ENCODE data around the gene ZNF354B.
"Not testable (repeated sequence)": the region's sequence is repeated elsewhere in the genome, so short reads cannot be mapped to it uniquely, and the experiment has no call there.

The ZNF354B gene

GRCh38 chr5:178840399-178840798, 19.4 kb upstream of the ZNF354B start:
- not testable (repeated sequence) for H2BK12ac ChIP-seq (ENCODE audit: low read length); H3K4me1 ChIP-seq (ENCODE audit: control insufficient read depth in 2 of 2, insufficient read depth in 1 of 2, low read depth in 1 of 2, low read length in 2 of 2); H3K9ac ChIP-seq (ENCODE audit: low read depth, low read length, poor library complexity); DNase-seq (ENCODE audit: low spot score); H3K4me3 ChIP-seq (ENCODE audit: low read length in 2 of 2); H2BK15ac ChIP-seq (ENCODE audit: low read length); H3K23ac ChIP-seq (ENCODE audit: low read depth, low read length, poor library complexity); H3K9me3 ChIP-seq (replicated peaks in 1 of 2; ENCODE audit: control insufficient read depth in 2 of 2, insufficient read depth in 1 of 2, low read depth in 1 of 2, low read length in 2 of 2); H2BK5ac ChIP-seq (ENCODE audit: low read length); H3K4me2 ChIP-seq (ENCODE audit: insufficient read depth, low read length, poor library complexity, severe bottlenecking); H3K4ac ChIP-seq (ENCODE audit: low read length); H4K91ac ChIP-seq (ENCODE audit: low read depth, low read length, poor library complexity); H2AK5ac ChIP-seq (ENCODE audit: low read depth, low read length); H3K27ac ChIP-seq (replicated peaks; ENCODE audit: low read length); H2BK120ac ChIP-seq (ENCODE audit: low read depth, low read length); H3K18ac ChIP-seq (ENCODE audit: low read length); H3K27me3 ChIP-seq (ENCODE audit: control insufficient read depth in 3 of 3, insufficient read depth in 3 of 3, low read depth in 1 of 3, low read length in 3 of 3); H4K8ac ChIP-seq (ENCODE audit: low read depth, low read length); H3K14ac ChIP-seq (ENCODE audit: low read length); H2AFZ ChIP-seq (ENCODE audit: low read length); H3K79me1 ChIP-seq (ENCODE audit: low read depth, low read length); H3K36me3 ChIP-seq (replicated peaks in 1 of 2; ENCODE audit: control insufficient read depth in 2 of 2, insufficient read depth in 2 of 2, low read length in 2 of 2)
- WGBS, 2 donors (ENCODE audit: extremely low coverage in 2 of 2, insufficient read length in 2 of 2, insufficient replicate concordance in 1 of 2) = no CpG with 5 or more reads among the region's 11 CpGs

DNA sequence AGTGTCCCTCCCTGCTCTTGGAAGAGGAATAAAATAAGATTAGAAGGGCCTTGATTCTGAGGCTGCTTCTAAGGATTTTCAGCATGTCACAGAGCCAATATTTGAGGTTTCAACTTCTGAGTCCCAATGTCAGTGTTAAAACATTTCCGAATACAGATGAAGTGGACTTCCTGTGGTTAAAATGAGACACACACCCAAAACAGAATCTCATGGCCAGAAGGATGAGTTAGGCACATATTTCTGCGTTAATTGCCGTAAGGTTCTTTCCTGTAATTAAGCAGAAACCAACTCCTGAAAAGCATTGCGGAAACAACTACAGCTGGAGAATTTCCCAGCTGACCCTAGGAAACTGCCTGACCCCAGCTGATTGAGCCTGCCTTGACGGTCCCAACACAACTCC, 10.4 kb upstream of the ZNF354B start:
- Histone ChIP-seq H3K79me1 (ENCODE audit: low read depth, low read length) (no peaks in the 10 kb centered on the region), H3K14ac (ENCODE audit: low read length) (no peak overlapping the region), H2BK5ac (ENCODE audit: low read length) (no peak overlapping the region), H3K4me2 (ENCODE audit: insufficient read depth, low read length, poor library complexity, severe bottlenecking) (no peak overlapping the region), H3K23ac (ENCODE audit: low read depth, low read length, poor library complexity) (no peak overlapping the region), H4K91ac (ENCODE audit: low read depth, low read length, poor library complexity) (no peak overlapping the region), H3K18ac (ENCODE audit: low read length) (no peak overlapping the region), H3K4me3 (ENCODE audit: low read length in 2 of 2) (no peak overlapping the region), H3K4me1 (ENCODE audit: control insufficient read depth in 2 of 2, insufficient read depth in 1 of 2, low read depth in 1 of 2, low read length in 2 of 2) (no peaks in the 10 kb centered on the region), H2BK120ac (ENCODE audit: low read depth, low read length) (no peak overlapping the region), H2BK15ac (ENCODE audit: low read length) (no peak overlapping the region), H3K4ac (ENCODE audit: low read length) (no peak overlapping the region), H3K36me3 (replicated peaks in 1 of 2; ENCODE audit: control insufficient read depth in 2 of 2, insufficient read depth in 2 of 2, low read length in 2 of 2) (no peaks in the 10 kb centered on the region), H3K9me3 (replicated peaks in 1 of 2; ENCODE audit: control insufficient read depth in 2 of 2, insufficient read depth in 1 of 2, low read depth in 1 of 2, low read length in 2 of 2) (peaks cover 0 to 3% of the 10 kb centered on the region in 2 donors), H3K9ac (ENCODE audit: low read depth, low read length, poor library complexity) (no peak overlapping the region), H2AK5ac (ENCODE audit: low read depth, low read length) (no peak overlapping the region), H3K27me3 (ENCODE audit: control insufficient read depth in 3 of 3, insufficient read depth in 3 of 3, low read depth in 1 of 3, low read length in 3 of 3) (no peaks in the 10 kb centered on the region), H4K8ac (ENCODE audit: low read depth, low read length) (no peak overlapping the region), H3K27ac (replicated peaks; ENCODE audit: low read length) (no peak overlapping the region), H2AFZ (ENCODE audit: low read length) (no peak overlapping the region), H2BK12ac (ENCODE audit: low read length) (no peak overlapping the region)
- DNase-seq (ENCODE audit: low spot score) = no peak
- no CpG with 5 or more reads among the region's 5 CpGs for WGBS, 2 donors (ENCODE audit: extremely low coverage in 2 of 2, insufficient read length in 2 of 2, insufficient replicate concordance in 1 of 2)

GRCh38 chr5:178851951-178852350, 7.8 kb upstream of the ZNF354B start:
- H2AK5ac ChIP-seq (ENCODE audit: low read depth, low read length) = no peak overlapping the region
- H3K4ac ChIP-seq (ENCODE audit: low read length) = no peak overlapping the region
- no peak overlapping the region for H3K4me2 ChIP-seq (ENCODE audit: insufficient read depth, low read length, poor library complexity, severe bottlenecking)
- no peak overlapping the region for H3K4me3 ChIP-seq (ENCODE audit: low read length in 2 of 2)
- no peak overlapping the region for H4K8ac ChIP-seq (ENCODE audit: low read depth, low read length)
- H2AFZ ChIP-seq (ENCODE audit: low read length) = no peak overlapping the region
- no peak overlapping the region for H2BK12ac ChIP-seq (ENCODE audit: low read length)
- no peak overlapping the region for H4K91ac ChIP-seq (ENCODE audit: low read depth, low read length, poor library complexity)
- H3K9ac ChIP-seq (ENCODE audit: low read depth, low read length, poor library complexity) = no peak overlapping the region
- no peak overlapping the region for H3K14ac ChIP-seq (ENCODE audit: low read length)
- H3K4me1 ChIP-seq (ENCODE audit: control insufficient read depth in 2 of 2, insufficient read depth in 1 of 2, low read depth in 1 of 2, low read length in 2 of 2) = no peaks in the 10 kb centered on the region
- no peak for DNase-seq (ENCODE audit: low spot score)
- peaks cover 0 to 2% of the 10 kb centered on the region in 2 donors for H3K9me3 ChIP-seq (replicated peaks in 1 of 2; ENCODE audit: control insufficient read depth in 2 of 2, insufficient read depth in 1 of 2, low read depth in 1 of 2, low read length in 2 of 2)
- H2BK15ac ChIP-seq (ENCODE audit: low read length) = no peak overlapping the region
- no peaks in the 10 kb centered on the region for H3K79me1 ChIP-seq (ENCODE audit: low read depth, low read length)
- no peak overlapping the region for H3K27ac ChIP-seq (replicated peaks; ENCODE audit: low read length)
- no peaks in the 10 kb centered on the region for H3K36me3 ChIP-seq (replicated peaks in 1 of 2; ENCODE audit: control insufficient read depth in 2 of 2, insufficient read depth in 2 of 2, low read length in 2 of 2)
- H3K23ac ChIP-seq (ENCODE audit: low read depth, low read length, poor library complexity) = no peak overlapping the region
- WGBS, 2 donors (ENCODE audit: extremely low coverage in 2 of 2, insufficient read length in 2 of 2, insufficient replicate concordance in 1 of 2) = no CpG with 5 or more reads among the region's 3 CpGs
- H3K27me3 ChIP-seq (ENCODE audit: control insufficient read depth in 3 of 3, insufficient read depth in 3 of 3, low read depth in 1 of 3, low read length in 3 of 3) = no peaks in the 10 kb centered on the region
- H2BK5ac ChIP-seq (ENCODE audit: low read length) = no peak overlapping the region
- no peak overlapping the region for H2BK120ac ChIP-seq (ENCODE audit: low read depth, low read length)
- H3K18ac ChIP-seq (ENCODE audit: low read length) = no peak overlapping the region

- Histone ChIP-seq H3K18ac (ENCODE audit: low read length) (no peak overlapping the region), H3K4me1 (ENCODE audit: control insufficient read depth in 2 of 2, insufficient read depth in 1 of 2, low read depth in 1 of 2, low read length in 2 of 2) (no peaks in the 10 kb centered on the region), H3K36me3 (replicated peaks in 1 of 2; ENCODE audit: control insufficient read depth in 2 of 2, insufficient read depth in 2 of 2, low read length in 2 of 2) (no peaks in the 10 kb centered on the region), H4K8ac (ENCODE audit: low read depth, low read length) (no peak overlapping the region), H3K4me2 (ENCODE audit: insufficient read depth, low read length, poor library complexity, severe bottlenecking) (no peak overlapping the region), H3K9me3 (replicated peaks in 1 of 2; ENCODE audit: control insufficient read depth in 2 of 2, insufficient read depth in 1 of 2, low read depth in 1 of 2, low read length in 2 of 2) (peaks cover 4 to 10% of the 10 kb centered on the region in 2 donors), H3K27ac (replicated peaks; ENCODE audit: low read length) (no peak overlapping the region), H2BK120ac (ENCODE audit: low read depth, low read length) (no peak overlapping the region), H2BK12ac (ENCODE audit: low read length) (no peak overlapping the region), H2AFZ (ENCODE audit: low read length) (no peak overlapping the region), H3K9ac (ENCODE audit: low read depth, low read length, poor library complexity) (no peak overlapping the region), H2AK5ac (ENCODE audit: low read depth, low read length) (no peak overlapping the region), H3K14ac (ENCODE audit: low read length) (no peak overlapping the region), H3K4ac (ENCODE audit: low read length) (no peak overlapping the region), H4K91ac (ENCODE audit: low read depth, low read length, poor library complexity) (no peak overlapping the region), H3K27me3 (ENCODE audit: control insufficient read depth in 3 of 3, insufficient read depth in 3 of 3, low read depth in 1 of 3, low read length in 3 of 3) (no peaks in the 10 kb centered on the region), H3K4me3 (ENCODE audit: low read length in 2 of 2) (no peak overlapping the region), H2BK5ac (ENCODE audit: low read length) (no peak overlapping the region), H2BK15ac (ENCODE audit: low read length) (no peak overlapping the region), H3K23ac (ENCODE audit: low read depth, low read length, poor library complexity) (no peak overlapping the region), H3K79me1 (ENCODE audit: low read depth, low read length) (no peaks in the 10 kb centered on the region)
- no peak for DNase-seq (ENCODE audit: low spot score)
- no CpG with 5 or more reads among the region's 5 CpGs for WGBS, 2 donors (ENCODE audit: extremely low coverage in 2 of 2, insufficient read length in 2 of 2, insufficient replicate concordance in 1 of 2)
These were observed 5.5 kb upstream of the ZNF354B start for GRCh38 chr5:178854284-178854683.

All from neuronal stem cell (in vitro differentiated cells).